GOT3 (cell line): ENCODE measurements around the gene POLR2F.

Experiments used
- DNase-seq: peaks from one replicate; lab custom pipeline; 2025; ENCODE audit warnings: mixed read lengths; lab: John Stamatoyannopoulos, UW

POLR2F gene

GRCh38 chr22:38006906-38007305, 53.4 kb downstream of the POLR2F start:
- no peak for DNase-seq

GRCh38 chr22:38007330-38007902, 53.9 kb downstream of the POLR2F start:
- no peak for DNase-seq

- DNase-seq = no peak
Observed at GRCh38 chr22:38009000-38009806, 55.7 kb downstream of the POLR2F start.

DNA sequence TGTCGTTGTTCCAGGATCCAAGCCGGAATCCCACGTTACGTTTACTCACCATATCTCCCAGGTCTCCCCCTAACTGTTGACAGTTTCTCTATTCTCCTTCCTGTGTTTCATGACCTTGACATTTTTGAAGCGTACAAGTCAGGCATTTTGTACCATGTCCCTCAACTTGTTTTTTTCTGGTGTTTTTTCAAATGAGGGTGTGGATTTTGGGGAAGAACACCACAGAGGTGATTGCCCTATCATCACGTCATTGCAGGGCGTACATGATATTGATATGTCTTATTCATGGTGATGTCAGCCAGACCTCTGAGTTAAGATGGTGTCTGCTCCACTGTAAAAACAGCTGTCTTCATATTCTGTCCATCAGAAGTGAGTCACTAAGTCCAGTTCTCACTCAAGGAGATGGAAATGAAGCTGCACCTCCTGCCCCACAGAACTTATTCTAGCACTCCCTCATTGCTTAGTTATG, 59.1 kb downstream of the POLR2F start:
- no peak for DNase-seq

DNA sequence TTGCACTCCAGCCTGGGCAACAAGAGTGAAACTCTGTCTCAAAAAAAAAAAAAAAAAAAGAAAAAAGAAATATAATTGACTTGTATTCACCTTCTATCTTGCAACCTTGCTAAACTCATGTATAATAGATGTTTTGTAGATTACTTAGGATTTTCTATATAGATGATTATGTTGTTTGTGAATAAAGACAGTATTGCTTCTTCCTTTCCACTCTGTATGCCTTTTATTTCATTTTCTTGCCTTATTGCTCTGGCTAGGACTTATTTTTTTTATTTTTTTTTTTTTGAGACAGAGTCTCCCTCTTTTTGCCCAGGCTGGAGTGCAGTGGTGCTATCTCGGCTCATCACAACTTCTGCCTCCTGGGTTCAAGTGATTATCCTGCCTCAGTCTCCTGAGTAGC, 60.6 kb downstream of the POLR2F start:
- no peak for DNase-seq

DNA sequence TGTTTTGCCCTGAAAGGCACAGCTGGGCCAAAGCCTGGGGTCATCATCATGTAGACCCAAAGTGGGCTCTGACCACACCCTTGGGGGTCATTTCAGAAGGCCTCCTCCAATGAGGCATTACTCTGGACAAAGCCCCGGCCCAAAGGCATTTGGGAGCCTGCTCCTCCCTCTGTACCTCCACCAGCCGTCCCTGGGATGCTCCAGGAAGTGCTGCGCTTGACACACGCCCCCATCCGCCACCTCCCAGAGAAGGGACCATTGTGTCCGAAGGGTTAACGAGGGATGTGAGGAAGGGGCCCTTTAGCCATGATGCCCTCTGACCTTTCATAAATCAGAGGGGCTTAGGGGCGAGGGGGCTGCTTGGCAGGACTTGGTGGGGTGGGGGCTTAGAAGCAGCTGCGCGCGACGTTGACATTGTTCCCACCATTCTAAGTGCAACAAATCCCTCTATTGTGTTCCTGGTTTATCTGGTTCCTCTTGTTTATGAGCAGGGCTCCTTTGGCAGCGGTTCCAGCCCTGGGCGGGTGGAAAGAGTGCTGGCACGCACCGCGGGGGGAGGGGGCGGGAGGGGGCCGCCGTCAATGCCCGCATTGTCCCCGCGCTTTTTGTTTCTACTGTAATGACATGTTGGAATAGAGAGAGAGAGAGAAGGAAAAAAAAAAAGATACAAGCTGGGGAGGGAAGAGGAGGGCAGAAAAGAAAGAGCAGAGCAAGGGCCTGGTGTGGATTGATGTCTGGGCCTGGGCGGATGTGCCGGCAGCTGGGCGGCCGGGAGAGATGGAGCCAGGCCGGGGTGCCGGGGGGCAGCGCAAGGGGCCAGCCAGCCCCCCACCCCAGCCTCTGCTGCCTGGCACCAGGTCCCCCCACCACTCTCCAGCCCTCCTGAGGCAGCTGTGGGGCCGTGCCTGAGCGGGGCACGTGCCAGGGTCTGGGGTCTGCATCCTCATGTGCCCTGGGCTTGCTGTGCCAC, 63.0 kb downstream of the POLR2F start:
- DNase-seq = no peak

GRCh38 chr22:38017272-38017920, 63.9 kb downstream of the POLR2F start:
- DNase-seq = no peak

DNA sequence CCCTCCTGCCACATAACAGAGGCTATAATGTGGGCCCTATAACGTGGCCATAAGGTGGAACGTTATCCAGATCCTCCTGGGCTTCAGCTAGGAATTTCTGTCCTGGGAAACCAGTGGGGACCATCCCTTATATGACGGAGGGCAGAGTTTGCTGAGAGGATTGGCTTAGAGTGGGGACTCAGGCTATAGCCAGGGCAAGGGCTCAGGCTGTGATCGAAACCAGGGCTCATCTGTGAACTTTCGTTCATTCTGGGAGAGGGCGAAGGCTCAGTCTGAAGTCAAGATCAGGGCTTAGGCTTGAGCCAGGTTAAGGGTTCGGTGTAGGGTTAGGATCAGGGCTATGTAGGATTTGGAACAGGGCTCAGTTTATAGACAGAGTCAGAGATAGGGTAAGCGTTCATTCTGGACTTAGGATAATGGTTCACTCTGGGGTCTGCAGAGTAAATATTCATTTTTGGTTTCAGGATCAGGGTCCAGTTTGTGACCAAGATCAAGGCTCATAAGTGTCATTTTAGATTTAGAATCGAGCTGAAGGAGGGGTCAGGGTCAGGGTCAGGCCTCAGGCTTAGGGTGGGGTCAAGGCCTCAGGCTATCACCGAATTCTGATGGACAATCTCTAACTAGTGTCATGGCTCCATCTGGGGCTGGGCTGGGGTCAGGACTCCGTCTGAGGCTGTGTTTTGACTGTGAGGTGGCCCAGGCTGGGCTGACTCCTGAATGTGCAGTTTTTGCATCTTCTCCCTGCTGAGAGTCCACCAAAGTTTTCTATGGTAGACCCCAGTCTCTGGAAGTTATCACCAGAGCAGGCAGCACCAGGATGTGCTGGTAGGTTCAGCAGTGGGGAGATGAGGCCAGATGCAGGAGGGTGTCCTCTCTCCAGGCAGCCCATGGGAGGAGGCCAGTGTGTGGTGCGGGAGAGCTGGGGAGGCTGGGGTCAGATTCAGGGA, 64.7 kb downstream of the POLR2F start:
- no peak for DNase-seq
